ENCODE data around the gene OR1D5.

GRCh38 chr17:3022197-3022596 lies 41.2 kb downstream of the OR1D5 start:
- no peak for TF ChIP-seq CTCF (conservative IDR thresholded peaks at IDR 0.05; ENCODE audit: low read length)
- no peak for TF ChIP-seq EZH2phosphoT487 (IDR thresholded peaks at IDR 0.05; ENCODE audit: borderline replicate concordance, low read depth, low read length)

Measured in OCI-LY7 (cell line).